ENCODE measurements around the gene SEC14L3.
"Not testable (repeated sequence)": the region's sequence is repeated elsewhere in the genome, so short reads cannot be mapped to it uniquely, and the experiment has no call there.

Gene SEC14L3

DNA sequence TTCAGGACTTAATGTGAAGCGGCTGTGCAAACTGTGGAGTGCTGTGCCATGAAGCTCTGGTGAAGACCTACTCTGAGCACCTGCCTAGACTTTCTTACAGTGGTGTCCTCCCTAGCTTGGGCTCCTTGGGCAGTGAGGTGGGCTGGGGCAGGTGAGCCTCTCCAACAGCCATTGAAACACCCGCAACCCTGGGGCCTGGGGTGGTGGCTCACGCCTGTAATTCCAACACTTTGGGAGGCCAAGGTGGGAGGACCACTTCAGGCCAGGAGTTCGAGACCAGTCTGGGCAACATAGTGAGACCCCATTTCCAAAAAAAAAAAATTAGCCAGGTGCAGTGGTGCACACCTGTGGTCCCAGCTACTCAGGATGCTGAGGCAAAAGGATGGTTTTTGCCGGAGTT lies 14.3 kb upstream of the SEC14L3 start:
- DNase-seq (ENCODE audit: low read depth in 1 of 2, low spot score in 1 of 2), result no peak

DNA sequence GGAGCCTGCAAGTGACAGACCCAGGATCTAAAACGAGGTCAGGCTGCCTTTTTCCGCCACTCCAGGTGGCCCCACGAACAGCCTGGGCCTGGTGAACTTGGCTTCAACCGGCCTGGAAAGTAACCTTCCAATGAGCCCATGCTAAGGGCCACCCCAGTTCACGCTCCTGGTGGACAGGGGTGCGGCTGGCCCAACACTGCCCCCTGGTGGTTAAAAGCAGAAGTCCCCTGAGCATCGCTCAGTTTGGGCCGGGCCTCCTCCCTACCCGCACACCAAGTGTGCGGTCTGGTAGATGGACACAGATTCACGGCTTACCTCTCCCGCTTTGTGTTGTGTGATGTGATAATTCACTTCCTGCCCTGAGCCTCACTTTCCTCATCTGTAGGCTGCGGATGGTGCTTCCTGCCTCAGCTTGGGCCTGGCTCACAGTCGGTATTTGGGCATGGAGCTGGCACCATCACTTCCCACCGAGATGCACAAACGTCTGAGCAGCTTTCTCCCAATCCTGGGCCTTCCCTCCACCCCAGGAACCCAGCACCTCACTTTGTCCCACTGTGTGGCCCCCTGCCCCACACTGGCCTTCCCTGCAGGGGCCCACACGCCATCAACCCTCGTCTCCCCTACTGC lies 13.7 kb upstream of the SEC14L3 start:
- peak; percentile 56 to 70 for DNase-seq (ENCODE audit: low read depth in 1 of 2, low spot score in 1 of 2)

DNA sequence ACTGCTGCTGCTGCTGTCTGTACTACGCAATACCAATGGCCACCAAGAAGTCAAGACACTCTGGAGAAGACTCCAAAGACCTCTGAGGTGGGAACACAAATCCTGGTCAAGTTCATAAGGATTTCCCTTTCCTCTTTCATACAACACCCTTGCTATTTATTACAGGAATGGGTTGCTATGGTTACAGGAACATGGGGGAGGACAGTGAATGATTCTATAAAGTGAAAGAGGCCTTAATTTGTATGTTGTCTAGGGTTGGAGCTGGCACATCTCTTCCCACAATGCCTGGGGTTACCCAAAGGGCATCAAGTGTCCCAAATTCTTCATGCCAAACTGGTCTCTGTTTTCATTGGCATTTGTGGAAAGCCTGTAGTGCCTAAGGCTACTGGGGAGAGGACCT lies 11.4 kb upstream of the SEC14L3 start:
- no peak for DNase-seq (ENCODE audit: low read depth in 1 of 2, low spot score in 1 of 2)

DNA sequence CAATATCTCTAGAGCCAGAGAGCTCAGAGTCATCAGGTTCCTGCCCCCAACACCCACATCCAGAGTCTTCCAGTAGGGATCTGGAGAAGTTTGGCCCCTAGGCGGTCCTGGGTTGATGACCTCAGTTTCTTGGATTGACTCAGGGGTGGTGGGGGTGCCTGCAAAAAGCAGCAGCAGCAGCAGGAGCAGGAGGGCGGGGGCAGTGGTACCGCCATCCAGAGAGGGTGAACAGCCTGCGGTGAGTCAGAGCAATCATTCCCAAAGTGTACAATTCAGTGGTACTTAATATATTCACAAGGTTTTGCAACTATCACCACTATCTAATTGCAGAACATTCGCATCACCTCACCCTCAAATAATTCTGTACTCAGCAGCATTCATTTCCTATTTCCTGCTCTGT lies 9.9 kb upstream of the SEC14L3 start:
- DNase-seq (ENCODE audit: low read depth in 1 of 2, low spot score in 1 of 2), result no peak

DNA sequence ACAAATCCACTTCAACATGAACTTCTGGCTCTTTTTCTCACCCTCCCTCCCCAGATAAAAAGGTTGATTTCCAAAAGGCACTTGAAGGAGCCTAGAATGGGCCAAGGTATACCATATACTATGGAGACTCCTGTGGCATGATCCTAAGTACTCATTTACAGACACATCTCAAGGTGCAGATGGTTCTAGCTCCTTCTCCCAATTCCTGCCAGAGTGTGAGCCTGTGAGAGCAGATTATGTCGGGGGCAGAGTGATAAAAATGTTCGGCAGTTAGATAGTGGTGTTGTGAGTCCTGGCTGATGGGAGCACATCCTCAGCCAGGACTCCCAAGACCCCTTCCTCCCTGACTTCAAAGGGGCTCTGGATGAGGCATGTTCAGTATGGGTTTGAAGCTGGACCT lies 8.2 kb upstream of the SEC14L3 start:
- DNase-seq (ENCODE audit: low read depth in 1 of 2, low spot score in 1 of 2), result no peak

DNA sequence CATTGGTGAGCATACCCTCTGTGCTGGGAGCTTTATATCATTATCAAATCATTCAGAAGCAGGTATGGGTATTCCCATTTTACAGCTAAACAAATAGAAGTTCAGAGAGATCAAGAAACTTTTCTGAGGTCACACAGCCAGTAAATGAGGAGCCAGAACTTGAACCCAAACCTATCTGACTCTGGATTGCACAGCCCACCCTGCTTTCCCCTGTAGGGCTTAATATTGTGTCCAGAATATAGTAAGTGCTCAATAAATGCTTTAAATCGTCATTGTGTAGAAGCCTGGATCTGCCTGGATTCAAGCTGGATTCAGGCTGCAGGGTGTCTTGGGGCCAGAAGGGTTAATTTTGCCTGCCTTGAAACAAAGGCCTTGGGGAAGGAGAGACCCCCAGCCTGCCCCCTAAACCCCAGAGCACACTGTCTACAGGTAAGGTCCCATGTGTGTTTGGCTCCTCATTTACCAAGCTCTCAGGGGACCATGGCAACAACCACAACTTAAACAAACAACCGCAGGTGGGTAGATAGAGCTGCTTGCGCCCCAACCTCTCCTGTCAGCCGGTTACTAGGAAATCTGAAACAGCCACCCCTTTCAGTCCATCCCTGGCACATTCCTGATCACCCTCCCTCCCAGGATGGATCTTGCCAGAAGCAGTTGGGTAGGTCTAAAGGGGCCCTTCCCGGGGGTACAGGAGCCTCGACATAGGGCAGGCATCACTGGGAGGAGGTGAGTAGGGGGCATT lies 3.0 kb upstream of the SEC14L3 start:
- DNase-seq (ENCODE audit: low read depth in 1 of 2, low spot score in 1 of 2), result no peak

DNA sequence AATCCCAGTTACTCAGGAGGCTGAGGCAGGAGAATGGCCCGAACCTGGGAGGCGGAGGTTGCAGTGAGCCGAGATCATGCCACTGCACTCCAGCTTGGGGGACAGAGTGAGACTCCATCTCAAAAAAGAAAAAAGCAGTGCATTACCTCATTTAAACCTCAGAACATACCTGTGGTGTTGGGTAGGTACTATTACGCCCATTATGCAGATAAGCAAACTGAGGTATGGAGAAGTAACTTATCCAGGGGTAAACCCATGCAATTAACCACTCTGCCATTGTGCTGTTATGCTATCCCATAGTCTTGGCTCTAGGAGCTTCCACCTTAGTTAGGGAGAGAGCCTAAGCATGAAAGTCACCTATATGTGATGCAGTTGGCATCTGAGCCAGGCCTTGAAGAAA lies 2.3 kb upstream of the SEC14L3 start:
- DNase-seq (ENCODE audit: low read depth in 1 of 2, low spot score in 1 of 2), result no peak

DNA sequence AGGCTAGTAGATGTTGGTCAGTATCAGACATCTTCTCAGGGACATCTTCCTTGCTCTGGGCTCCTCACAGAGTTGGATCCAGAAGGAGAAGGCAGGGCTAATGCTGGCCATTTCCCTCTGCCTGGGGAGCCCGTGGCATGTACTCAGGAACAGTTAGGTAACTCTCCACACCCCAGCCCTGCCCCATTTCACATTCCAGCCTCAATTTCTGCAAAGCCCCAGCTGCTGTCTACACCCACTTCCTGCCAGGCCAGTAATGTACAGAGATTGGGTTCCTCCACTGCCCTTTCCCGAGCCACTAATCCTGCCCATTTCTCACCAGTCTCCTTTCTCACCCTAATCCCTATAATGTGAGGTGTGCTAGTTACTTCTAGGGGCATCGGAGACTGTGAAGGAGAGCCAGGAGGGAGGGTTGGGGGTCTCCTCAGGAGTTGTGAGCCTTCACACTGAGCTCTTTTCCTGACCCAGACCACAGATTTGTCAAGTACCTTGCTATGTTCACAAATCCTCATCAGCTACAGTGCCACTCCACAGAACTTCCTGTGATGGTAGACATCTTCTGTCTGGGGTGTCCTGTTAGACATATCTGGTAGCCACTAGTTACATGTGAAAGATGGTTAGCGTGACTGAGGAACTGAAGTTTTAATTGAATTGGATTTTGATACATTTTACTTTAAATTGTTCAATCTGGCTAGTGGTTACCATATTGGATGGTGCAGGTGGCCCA lies 1.3 kb upstream of the SEC14L3 start:
- DNase-seq (ENCODE audit: low read depth in 1 of 2, low spot score in 1 of 2), result no peak

DNA sequence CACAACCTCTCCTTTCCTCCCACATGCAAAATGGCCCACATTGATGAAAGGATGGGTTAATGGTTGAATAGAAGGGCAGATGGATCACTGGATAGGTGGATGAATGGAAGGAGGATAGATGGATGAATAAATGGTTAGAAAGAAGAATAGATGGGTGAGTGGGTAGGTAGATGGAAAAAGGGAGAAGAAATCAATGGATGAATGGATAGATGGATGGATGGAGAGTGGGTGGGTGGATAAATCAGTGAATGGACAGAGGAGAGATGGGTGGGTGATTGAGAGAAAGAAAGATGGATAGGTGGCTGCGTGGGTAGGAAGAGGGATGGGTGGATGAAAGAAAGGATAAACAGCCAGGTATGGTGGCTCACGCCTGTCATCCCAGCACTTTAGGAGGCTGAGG lies 1.2 kb downstream of the SEC14L3 start:
- no peak for DNase-seq (ENCODE audit: low read depth in 1 of 2, low spot score in 1 of 2)

DNA sequence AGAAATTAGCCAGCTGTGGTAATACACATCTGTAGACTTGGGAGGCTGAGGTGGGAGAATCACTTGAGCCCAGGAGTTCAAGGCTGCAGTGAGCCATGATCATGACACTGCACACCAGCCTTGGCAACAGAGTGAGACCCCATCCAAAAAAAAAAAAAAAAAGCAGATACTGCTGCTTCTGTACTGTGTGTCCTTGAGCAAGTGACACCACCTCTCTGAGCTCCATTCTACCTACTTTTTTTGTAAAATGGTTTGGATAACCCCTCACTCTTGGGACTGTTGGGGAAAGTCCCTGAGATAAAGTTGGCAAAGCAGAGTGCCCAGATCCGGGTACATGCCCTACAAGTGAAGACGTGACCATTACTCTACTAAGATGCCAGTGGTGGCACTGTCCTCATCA lies 2.7 kb downstream of the SEC14L3 start:
- DNase-seq (ENCODE audit: low read depth in 1 of 2, low spot score in 1 of 2), result no peak

DNA sequence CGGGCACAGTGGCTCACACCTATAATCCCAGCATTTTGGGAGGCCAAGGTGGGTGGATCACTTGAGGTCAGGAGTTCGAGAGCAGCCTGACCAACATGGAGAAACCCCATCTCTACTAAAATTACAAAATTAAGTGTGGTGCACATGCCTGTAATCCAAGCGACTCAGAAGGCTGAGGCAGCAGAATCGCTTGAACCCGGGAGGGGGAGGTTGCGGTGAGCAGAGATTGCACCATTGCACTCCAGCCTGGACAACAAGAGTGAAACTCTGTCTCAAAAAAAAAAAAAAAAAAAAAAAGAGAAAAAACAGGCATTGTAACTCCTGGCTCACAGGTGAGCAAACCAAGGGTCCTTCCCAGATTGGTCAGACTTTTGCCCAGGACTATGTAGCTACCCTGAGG lies 11.3 kb downstream of the SEC14L3 start:
- DNase-seq (ENCODE audit: low read depth in 1 of 2, low spot score in 1 of 2), result not testable (repeated sequence)

DNA sequence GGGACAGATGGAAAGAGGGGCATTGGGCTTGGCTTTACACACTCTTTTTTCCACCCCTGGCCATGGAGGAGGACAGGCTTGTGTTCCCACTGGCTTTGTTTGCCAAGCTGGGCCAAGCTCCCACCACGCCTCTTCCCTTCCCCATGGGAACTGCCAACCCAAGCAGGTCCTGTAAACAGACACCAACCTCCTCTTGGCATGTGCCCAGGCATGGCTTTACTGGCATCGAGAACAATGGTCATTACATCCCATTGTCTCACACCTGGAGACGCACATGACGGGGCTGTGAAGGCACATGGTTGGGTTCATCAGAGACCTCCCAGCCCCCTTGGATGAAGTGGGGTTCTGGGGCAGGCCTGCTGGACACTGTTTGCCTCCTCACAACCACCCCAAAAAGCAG lies 11.7 kb downstream of the SEC14L3 start:
- no peak for DNase-seq (ENCODE audit: low read depth in 1 of 2, low spot score in 1 of 2)

DNA sequence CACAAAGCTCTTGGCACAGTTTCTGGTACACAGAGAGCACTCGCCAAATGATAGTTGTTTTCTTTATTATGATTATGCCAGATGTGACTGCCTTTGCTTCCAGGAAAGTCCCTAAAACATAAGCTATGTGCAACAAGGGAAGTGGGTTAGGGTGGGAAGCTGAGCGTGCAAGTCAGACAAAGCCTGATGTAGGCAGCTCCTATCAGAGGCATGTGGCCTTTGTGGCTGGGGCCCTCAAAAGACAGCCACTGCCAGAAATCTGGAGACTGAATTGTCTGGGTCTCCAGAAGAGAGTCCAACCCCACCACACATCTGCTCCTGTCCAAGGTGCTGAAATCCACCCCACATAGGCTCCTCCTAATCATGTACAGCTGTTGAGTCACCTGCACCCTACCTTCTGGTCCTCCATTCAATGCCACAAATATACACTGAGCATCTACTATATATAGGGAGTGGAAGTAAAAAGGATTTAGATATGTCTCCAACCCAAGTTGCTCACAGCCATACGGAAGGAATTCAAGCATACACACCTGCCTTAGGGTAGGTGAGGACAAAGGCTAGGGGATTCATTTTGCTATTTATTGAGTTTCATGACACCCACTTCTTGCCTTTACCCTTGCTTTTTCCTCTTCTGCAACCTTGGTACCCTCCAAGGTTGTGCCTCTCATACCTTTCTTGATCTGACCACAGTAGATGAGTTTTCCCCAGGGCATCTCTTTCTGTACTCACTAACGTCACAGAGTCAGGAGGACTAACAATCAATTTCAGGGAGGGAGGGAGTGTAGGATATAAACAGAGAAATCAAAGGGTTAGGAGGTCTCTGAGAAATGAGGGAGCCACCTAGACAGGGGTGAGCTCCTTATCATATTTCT lies 12.4 kb downstream of the SEC14L3 start:
- no peak for DNase-seq (ENCODE audit: low read depth in 1 of 2, low spot score in 1 of 2)

DNA sequence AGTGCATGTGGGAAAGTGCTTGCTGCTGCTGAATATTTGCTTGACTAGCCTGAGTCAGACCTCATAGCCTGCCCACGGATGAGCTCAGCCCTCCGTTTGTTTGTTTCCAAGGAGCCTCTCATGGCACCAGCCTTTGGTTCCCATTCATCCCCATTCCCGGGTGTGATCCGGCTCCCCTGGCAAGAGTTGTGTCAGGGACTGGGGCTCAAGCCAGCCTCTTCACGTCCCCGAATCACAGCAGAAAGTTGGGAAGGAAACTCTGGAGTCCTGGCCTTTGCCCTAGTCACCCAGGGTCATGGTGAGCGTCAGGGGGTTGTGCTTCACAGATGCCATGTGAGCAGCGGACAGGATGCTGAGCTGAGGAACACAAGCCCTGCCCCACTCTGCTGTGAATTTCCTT lies 13.8 kb downstream of the SEC14L3 start:
- no peak for DNase-seq (ENCODE audit: low read depth in 1 of 2, low spot score in 1 of 2)

DNA sequence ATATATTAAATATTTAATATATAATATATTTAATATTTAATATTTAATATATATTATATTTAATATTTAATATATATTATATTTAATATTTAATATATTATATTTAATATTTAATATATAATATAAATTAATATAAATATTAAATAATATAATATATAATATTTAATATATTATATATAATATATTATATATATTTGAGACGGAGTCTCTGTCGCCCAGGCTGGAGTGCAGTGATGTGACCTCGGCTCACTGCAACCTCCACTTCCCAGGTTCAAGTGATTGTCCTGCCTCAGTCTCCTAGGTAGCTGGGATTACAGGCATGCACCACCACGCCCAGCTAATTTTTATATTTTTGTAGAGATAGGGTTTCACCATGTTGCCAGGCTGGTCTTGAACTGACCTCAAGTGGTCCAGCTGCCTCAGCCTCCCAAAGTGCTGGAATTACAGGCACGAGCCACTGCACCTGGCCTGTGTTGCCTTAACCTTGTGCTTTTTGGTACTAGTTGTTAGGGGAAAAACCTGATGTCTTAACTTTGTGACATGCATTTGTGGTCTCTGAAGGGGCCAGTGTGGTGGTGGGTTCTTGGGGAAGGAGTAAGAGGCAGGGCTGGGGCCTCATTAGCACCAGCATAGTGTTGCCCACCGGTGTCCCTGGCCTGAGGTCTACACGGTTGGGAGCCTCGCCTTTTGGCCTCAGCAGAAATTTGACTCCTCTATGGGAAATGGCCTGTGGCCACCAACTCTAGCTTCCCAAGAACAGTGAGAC lies 16.6 kb downstream of the SEC14L3 start:
- DNase-seq (ENCODE audit: low read depth in 1 of 2, low spot score in 1 of 2), result no peak

DNA sequence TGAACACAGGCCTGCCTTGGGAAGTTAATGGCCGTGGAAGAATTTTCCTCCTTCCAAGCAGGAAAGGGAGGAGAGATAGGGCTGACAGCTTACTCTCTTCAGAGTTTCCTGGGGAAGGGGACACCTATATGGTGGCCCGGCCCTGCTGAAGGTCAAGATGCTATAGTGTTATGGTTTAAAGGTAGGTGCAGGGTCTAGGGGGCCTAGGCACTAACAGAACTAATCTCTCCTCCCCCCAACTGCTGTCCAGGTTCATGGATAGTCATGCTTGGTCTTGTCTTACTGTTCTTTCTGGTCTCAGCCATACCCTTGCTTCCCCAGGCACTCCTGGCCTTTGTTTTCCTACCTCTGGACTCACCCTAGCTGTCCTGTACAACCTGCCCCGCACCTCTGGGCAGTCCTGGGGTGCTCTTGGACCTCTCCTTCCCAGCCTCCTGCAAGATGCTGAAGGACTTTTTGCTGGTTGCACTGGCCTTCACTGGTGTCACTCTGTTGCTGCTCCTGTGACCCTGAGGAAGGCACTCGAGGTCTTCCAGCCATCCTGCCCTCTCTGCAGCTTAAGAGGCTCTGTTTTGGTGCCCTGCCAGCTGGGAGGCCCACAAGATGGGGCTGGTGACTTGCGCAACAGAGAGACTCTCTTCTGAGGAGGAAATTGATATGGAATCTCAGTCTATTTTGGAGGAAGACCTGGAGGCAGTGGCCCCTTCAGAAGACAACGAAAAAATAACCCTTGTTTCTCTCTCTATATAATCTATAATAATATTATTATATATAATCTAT lies 17.9 kb downstream of the SEC14L3 start:
- no peak for DNase-seq (ENCODE audit: low read depth in 1 of 2, low spot score in 1 of 2)

DNA sequence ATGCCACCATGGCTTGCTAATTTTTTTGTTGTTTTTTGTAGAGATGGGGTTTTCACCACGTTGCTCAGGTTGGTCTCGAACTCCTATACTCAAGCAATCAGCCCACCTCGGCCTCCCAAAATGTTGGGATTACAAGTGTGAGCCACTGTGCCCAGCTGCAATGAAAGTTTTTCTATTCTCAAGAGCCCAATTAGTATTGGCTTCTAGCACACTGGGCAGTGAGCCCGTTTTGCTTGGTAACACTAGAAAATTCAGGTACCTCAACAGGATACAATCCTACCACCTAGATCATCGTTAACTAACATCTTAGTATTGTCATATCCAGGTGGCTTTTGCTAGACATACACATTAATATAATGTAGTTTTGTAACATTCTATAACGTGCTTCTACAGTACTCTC lies 19.0 kb downstream of the SEC14L3 start:
- no peak for DNase-seq (ENCODE audit: low read depth in 1 of 2, low spot score in 1 of 2)

DNA sequence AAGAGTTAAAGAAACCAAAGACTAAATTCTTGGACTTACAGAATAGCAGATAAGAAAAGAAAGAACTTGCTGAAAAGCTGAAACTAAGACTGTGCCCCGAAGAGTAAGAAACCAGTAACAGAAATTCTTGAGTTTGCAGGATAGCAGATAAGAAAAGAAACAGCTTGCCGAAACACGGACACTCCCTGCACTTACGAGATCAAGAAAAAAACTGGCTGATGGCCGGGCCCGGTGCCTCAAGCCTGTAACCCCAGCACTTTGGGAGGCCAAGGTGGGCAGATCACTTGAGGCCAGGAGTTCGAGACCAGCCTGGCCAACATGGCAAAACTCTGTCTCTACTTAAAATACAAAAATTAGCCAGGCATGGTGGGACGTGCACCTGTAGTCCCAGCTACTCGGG lies 20.3 kb downstream of the SEC14L3 start:
- DNase-seq (ENCODE audit: low read depth in 1 of 2, low spot score in 1 of 2), result not testable (repeated sequence)

DNA sequence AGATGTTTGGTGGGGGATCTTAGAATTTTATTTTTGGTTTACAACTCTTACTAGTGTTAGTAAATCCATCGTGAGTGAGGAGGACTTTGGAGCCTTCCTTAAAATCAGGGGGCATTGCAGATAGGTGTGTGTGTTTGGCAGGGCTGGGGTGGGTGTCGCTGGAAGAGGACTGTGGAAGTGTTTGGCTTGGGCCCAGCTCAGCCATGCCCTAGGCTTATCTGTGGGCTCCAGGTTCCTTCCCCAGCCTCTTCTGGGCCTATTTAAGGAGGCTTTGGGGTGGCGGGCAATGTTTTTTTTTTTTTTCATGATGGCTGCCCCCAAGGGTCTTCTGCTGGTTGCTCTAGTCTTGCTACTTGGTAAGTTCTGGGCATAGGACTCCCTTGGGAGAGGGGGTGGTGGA lies 24.2 kb downstream of the SEC14L3 start:
- no peak for DNase-seq (ENCODE audit: low read depth in 1 of 2, low spot score in 1 of 2)
